NCI-H2107 treated with DMSO at 0.1 percent for 48 hours (cell line): ENCODE results near the gene CDKAL1.
A peak's percentile ranks its signal among the peaks of the same experiment; 100 is the strongest.

Experiments
- DNase-seq: peaks from one replicate; lab custom pipeline; 2025; ENCODE audit not compliant: unreplicated experiment; lab: John Stamatoyannopoulos, UW

The CDKAL1 gene

GRCh38 chr6:21001736-21002135, 467.5 kb downstream of the CDKAL1 start:
- no peak for DNase-seq

GRCh38 chr6:21003780-21004541, 469.7 kb downstream of the CDKAL1 start:
- DNase-seq: no peak

GRCh38 chr6:21005816-21006570, 471.7 kb downstream of the CDKAL1 start:
- DNase-seq: no peak

GRCh38 chr6:21019614-21020013, 485.4 kb downstream of the CDKAL1 start:
- DNase-seq: no peak

GRCh38 chr6:21022343-21023107, 488.3 kb downstream of the CDKAL1 start:
- DNase-seq: peak; percentile 81

- DNase-seq: no peak
Observed at GRCh38 chr6:21023210-21023609, 489.0 kb downstream of the CDKAL1 start.

GRCh38 chr6:21024616-21025015, 490.4 kb downstream of the CDKAL1 start:
- no peak for DNase-seq

GRCh38 chr6:21026576-21027273, 492.5 kb downstream of the CDKAL1 start:
- no peak for DNase-seq

- no peak for DNase-seq
Observed at GRCh38 chr6:21027507-21027906, 493.2 kb downstream of the CDKAL1 start.

- DNase-seq: no peak
Observed at GRCh38 chr6:21031182-21031581, 496.9 kb downstream of the CDKAL1 start.

- no peak for DNase-seq
Observed at GRCh38 chr6:21033084-21033483, 498.8 kb downstream of the CDKAL1 start.

- peak; percentile 16 for DNase-seq
Observed at GRCh38 chr6:21033575-21034026, 499.3 kb downstream of the CDKAL1 start.

GRCh38 chr6:21034345-21034744, 500.1 kb downstream of the CDKAL1 start:
- no peak for DNase-seq

GRCh38 chr6:21037453-21037852, 503.2 kb downstream of the CDKAL1 start:
- DNase-seq: no peak

- DNase-seq: no peak
Observed at GRCh38 chr6:21039926-21040325, 505.7 kb downstream of the CDKAL1 start.

- no peak for DNase-seq
Observed at GRCh38 chr6:21045135-21045700, 511.0 kb downstream of the CDKAL1 start.

GRCh38 chr6:21046276-21046675, 512.0 kb downstream of the CDKAL1 start:
- no peak for DNase-seq

- DNase-seq: no peak
Observed at GRCh38 chr6:21048047-21048446, 513.8 kb downstream of the CDKAL1 start.

GRCh38 chr6:21049148-21049547, 514.9 kb downstream of the CDKAL1 start:
- no peak for DNase-seq

GRCh38 chr6:21049572-21049971, 515.3 kb downstream of the CDKAL1 start:
- DNase-seq: no peak

- no peak for DNase-seq
Observed at GRCh38 chr6:21050935-21051334, 516.7 kb downstream of the CDKAL1 start.
